ENCODE data around the gene CNGA4.

Gene CNGA4

GRCh38 chr11:6283453-6284023, 44.6 kb downstream of the CNGA4 start:
- Histone ChIP-seq H3K27ac (ENCODE audit: low read length) (no peak overlapping the region), H3K4me2 (ENCODE audit: low read depth, low read length) (no peak overlapping the region), H3K36me3 (replicated peaks; ENCODE audit: insufficient read depth, low read length) (no peaks in the 10 kb centered on the region), H3K9ac (ENCODE audit: low read length) (no peak overlapping the region), H3K9me2 (replicated peaks; ENCODE audit: insufficient read depth, low read length) (no peaks in the 10 kb centered on the region), H2AFZ (ENCODE audit: low read length) (no peak overlapping the region), H3K27me3 (replicated peaks; ENCODE audit: insufficient read depth, low read length) (no peaks in the 10 kb centered on the region), H3K9me3 (replicated peaks; ENCODE audit: insufficient read depth, low read length) (no peaks in the 10 kb centered on the region), H4K20me1 (ENCODE audit: insufficient read depth, low read length) (no peaks in the 10 kb centered on the region), H3K4me3 (ENCODE audit: low read length) (no peak overlapping the region), H3K79me2 (ENCODE audit: low read length) (no peaks in the 10 kb centered on the region), H3F3A (ENCODE audit: insufficient read depth, low read length) (no peaks in the 10 kb centered on the region), H3K4me1 (ENCODE audit: low read length) (no peaks in the 10 kb centered on the region)
- DNase-seq, result no peak
- TF ChIP-seq CTCF (IDR thresholded peaks at IDR 0.05; ENCODE audit: low read length), result no peak
- no peak for TF ChIP-seq EZH2phosphoT487 (IDR thresholded peaks at IDR 0.05; ENCODE audit: low read length)
- TF ChIP-seq EZH2 (optimal IDR thresholded peaks at IDR 0.05; ENCODE audit: low read depth, low read length), result no peak

GRCh38 chr11:6284250-6284649, 45.4 kb downstream of the CNGA4 start:
- TF ChIP-seq EZH2 (optimal IDR thresholded peaks at IDR 0.05; ENCODE audit: low read depth, low read length), result no peak
- no peak for TF ChIP-seq EZH2phosphoT487 (IDR thresholded peaks at IDR 0.05; ENCODE audit: low read length)
- TF ChIP-seq CTCF (IDR thresholded peaks at IDR 0.05; ENCODE audit: low read length), result no peak
- Histone ChIP-seq H3K9me3 (replicated peaks; ENCODE audit: insufficient read depth, low read length) (no peaks in the 10 kb centered on the region), H2AFZ (ENCODE audit: low read length) (no peak overlapping the region), H3K79me2 (ENCODE audit: low read length) (no peaks in the 10 kb centered on the region), H3K4me2 (ENCODE audit: low read depth, low read length) (no peak overlapping the region), H3K36me3 (replicated peaks; ENCODE audit: insufficient read depth, low read length) (no peaks in the 10 kb centered on the region), H3K4me1 (ENCODE audit: low read length) (no peaks in the 10 kb centered on the region), H3K27ac (ENCODE audit: low read length) (no peak overlapping the region), H3F3A (ENCODE audit: insufficient read depth, low read length) (no peaks in the 10 kb centered on the region), H3K4me3 (ENCODE audit: low read length) (no peak overlapping the region), H3K27me3 (replicated peaks; ENCODE audit: insufficient read depth, low read length) (no peaks in the 10 kb centered on the region), H4K20me1 (ENCODE audit: insufficient read depth, low read length) (no peaks in the 10 kb centered on the region), H3K9ac (ENCODE audit: low read length) (no peak overlapping the region), H3K9me2 (replicated peaks; ENCODE audit: insufficient read depth, low read length) (no peaks in the 10 kb centered on the region)
- no peak for DNase-seq

GRCh38 chr11:6285019-6285418, 46.1 kb downstream of the CNGA4 start:
- no peaks in the 10 kb centered on the region for H3K4me1 ChIP-seq (ENCODE audit: low read length)
- H3K36me3 ChIP-seq (replicated peaks; ENCODE audit: insufficient read depth, low read length), result no peaks in the 10 kb centered on the region
- H3K79me2 ChIP-seq (ENCODE audit: low read length), result no peaks in the 10 kb centered on the region
- TF ChIP-seq EZH2phosphoT487 (IDR thresholded peaks at IDR 0.05; ENCODE audit: low read length) (no peak), CTCF (IDR thresholded peaks at IDR 0.05; ENCODE audit: low read length) (no peak), EZH2 (optimal IDR thresholded peaks at IDR 0.05; ENCODE audit: low read depth, low read length) (no peak)
- H2AFZ ChIP-seq (ENCODE audit: low read length), result no peak overlapping the region
- H3K9ac ChIP-seq (ENCODE audit: low read length), result no peak overlapping the region
- H3F3A ChIP-seq (ENCODE audit: insufficient read depth, low read length), result no peaks in the 10 kb centered on the region
- no peak overlapping the region for H3K27ac ChIP-seq (ENCODE audit: low read length)
- no peaks in the 10 kb centered on the region for H3K9me3 ChIP-seq (replicated peaks; ENCODE audit: insufficient read depth, low read length)
- no peak for DNase-seq
- H3K4me3 ChIP-seq (ENCODE audit: low read length), result no peak overlapping the region
- H4K20me1 ChIP-seq (ENCODE audit: insufficient read depth, low read length), result no peaks in the 10 kb centered on the region
- H3K4me2 ChIP-seq (ENCODE audit: low read depth, low read length), result no peak overlapping the region
- H3K27me3 ChIP-seq (replicated peaks; ENCODE audit: insufficient read depth, low read length), result no peaks in the 10 kb centered on the region
- H3K9me2 ChIP-seq (replicated peaks; ENCODE audit: insufficient read depth, low read length), result no peaks in the 10 kb centered on the region
